Activated CD4-positive, CD25-positive, alpha-beta regulatory T cell treated with anti-CD3 and anti-CD28 coated beads, Interleukin-2, amount 50 U/mL, for 24 hours (primary cell): ENCODE results near the gene PIH1D1.
A peak's percentile ranks its signal among the peaks of the same experiment; 100 is the strongest.
"Not testable (repeated sequence)": the region's sequence is repeated elsewhere in the genome, so short reads cannot be mapped to it uniquely, and the experiment has no call there.

Experiments used
- ATAC-seq, 2 donors: fragments of 150-1000 bp; cut with Tn5 transposase; one replicate each; pipeline ENCODE4 v1.10.0; 2021; ENCODE audit warnings: mild to moderate bottlenecking in 1 of 2, moderate library complexity in 1 of 2

Gene PIH1D1

DNA sequence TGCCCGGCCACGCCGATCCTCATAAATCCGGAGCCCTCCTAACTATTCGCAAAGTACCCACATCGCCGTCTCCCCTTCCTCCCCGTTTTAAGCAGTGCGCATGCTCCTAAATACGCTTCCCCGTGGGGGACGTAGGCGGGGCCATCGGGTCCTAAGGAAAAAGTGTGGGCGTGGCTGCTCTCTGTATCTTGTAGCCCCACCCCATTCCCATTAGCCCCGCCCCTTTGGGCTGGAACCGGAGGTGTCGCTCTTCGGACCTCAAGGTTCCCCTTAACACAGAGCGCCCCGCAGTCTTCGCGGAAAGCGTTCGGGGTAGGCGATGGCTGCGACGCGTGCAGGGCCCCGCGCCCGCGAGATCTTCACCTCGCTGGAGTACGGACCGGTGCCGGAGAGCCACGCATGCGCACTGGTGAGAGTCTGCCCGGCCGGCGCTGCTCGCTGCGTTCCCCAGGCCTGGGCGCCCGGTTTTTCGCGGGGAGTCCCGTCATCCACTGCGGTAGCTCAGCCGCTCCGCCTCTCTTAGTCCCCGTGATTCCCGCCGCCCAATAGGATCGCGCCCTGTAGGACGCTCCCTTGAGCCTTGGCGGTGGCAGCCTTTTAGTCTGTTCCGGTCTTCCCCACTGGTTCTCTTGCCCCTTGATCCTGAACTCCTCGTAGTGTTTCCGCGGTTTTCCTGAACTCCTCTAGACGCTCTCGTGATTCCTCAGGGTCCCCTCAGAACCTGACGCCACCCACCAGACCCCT lies 1.6 kb upstream of the PIH1D1 start, which contains the start of gene ALDH16A1:
Gene ALDH16A1, plus strand, starts transcription at position 213 of the 744 bp plus-strand sequence. Its CDS starts 107 bp downstream, at position 320.
- peak; percentile 92 to 95 for ATAC-seq

GRCh38 chr19:49450405-49450804 lies 1.2 kb downstream of the PIH1D1 start:
- ATAC-seq, result no peak

DNA sequence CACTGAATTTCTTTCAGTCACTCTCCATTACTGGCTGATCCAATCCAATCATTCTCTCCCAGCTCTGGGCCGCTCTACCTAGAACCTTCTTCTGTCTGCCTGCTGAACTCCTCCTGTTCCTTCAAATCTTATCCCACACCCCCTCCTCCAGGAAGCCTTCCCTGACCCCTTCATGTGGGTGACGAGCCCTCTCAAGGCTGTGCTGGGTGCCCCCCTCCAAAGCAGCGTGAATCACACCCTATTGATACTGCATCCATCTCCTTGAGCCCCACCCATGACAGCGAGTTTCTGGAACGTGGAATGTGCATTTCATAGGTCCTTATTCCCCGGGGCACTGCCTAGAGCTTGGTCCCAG lies 3.2 kb downstream of the PIH1D1 start:
- no peak for ATAC-seq

GRCh38 chr19:49447485-49448431 lies 3.9 kb downstream of the PIH1D1 start:
- no peak for ATAC-seq

DNA sequence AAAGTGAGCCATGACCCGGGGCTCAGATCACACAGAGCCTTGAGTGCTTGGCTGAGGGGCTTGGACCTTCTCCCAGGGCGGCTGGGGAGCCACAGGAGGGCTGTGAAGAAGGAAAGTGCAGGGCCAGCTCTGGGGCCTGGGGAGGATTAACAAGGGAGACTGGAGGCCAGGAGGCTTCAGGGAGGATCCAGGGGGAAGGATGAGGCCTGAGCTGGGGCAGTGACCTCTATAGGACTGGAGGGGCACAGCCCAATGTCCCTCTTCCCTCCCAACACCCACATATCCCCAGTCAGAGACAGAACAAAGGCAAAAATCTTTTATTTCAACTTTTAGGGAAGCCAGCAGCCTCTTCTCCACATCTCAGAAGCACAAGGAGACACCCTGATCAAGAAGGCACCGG lies 5.6 kb downstream of the PIH1D1 start:
- no peak for ATAC-seq

DNA sequence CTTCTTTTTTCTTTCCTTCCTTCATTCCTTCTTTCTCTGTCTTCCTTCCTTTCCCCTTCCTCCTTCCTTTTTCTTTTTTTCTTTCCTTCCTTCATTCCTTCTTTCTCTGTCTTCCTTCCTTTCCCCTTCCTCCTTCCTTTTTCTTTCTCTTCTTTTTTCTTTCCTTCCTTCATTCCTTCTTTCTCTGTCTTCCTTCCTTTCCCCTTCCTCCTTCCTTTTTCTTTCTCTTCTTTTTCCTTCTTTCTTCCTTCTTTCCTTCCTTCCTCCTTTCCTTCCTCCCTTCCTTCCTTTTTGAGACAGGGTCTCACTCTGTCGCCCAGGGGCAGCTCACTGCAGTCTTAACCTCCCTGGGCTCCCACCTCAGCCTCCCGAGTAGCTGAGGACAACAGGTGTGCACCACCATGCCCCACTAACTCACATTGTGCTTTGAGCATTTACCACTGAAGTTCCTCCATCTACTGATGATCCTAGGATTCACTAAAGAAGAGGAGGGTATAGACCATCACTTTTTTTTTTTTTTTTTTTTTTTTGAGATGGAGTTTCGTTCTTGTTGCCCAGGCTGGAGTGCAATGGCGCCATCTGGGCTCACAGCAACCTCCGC lies 7.4 kb downstream of the PIH1D1 start:
- not testable (repeated sequence) for ATAC-seq

- peak; percentile 95 to 97 for ATAC-seq
These were observed 8.1 kb downstream of the PIH1D1 start for GRCh38 chr19:49443366-49444099.

- ATAC-seq, result peak; percentile 6 to 16
These were observed 8.7 kb downstream of the PIH1D1 start for GRCh38 chr19:49442771-49443365.

DNA sequence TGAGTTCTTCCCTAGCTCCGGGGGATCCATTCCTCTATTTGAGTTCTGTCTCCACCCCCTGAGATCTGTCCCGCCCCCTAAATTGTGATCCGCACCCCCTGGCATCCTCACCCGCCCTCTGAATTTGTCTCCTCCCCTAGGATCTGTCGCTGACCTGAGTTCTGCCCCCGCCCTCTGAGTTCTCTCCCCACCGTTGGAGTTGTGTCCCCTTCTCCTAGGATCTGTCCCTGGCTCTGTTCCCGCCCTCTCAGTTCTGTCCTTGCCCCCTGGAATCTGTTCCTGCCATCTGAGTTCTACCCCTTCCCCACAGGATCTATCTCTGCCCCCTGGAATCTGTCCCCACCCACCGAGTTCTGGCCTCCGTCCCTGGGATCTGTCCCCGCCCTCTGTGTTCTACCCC lies 9.3 kb downstream of the PIH1D1 start:
- no peak for ATAC-seq

DNA sequence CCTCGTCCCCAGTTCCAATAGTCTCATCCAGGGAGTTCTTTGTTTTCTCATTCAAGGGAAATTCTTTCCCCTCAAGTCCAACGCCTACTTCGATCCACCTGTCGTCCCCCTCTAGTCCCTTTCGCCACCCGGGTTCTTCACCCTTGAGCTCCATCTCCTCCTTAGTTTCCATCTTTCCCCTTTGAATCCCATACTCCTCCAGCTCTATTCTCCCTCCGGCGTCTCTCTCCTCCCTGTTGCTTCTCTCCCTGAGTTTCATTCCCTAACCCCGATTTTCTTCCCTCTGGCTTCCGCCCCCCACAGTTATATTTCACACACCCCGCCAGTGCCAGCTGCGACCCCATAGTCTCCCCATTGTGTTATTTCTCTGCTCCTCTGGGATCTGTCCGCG lies 9.7 kb downstream of the PIH1D1 start:
- no peak for ATAC-seq

DNA sequence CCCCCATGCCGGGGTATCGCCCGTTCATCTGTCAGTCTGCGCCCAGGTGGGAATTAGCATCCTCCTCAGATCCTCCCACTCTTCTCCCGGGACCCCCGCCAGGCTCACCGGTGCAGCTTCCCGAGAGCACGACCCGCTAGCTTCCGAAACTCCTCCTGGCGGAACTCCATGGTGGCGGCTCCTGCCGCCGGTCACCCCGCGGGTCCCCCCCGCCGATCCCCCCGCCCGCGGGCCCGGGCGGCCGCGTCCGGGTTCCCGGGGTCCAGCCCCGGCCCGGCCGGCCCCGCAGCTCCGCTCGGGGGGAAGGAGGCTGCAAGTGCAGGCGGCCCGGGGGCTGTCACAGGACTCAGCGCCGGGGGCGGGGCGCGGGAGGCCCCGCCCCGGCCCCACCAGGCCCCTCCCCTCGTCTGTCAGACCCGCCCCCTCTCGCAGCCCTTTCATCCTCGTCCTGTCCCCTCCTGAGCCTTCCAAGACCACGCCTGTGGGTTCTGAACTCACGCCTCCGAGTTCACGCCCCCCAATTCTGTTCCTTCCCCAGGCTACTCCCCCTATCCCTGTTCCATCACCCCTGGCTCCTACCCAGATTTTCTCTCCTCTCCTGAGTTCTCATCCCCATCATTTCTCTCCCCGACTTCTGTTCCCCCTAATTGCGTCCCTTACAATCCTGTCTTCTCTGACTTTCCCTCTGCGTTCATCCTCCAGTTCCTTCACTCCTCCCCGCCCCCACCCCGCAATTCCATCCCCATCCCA lies 10.2 kb downstream of the PIH1D1 start, which contains the start of gene SLC17A7:
Gene SLC17A7, minus strand, starts transcription at position 318 of the 750 bp plus-strand sequence. Its CDS starts 148 bp downstream, at position 170.
- no peak for ATAC-seq

DNA sequence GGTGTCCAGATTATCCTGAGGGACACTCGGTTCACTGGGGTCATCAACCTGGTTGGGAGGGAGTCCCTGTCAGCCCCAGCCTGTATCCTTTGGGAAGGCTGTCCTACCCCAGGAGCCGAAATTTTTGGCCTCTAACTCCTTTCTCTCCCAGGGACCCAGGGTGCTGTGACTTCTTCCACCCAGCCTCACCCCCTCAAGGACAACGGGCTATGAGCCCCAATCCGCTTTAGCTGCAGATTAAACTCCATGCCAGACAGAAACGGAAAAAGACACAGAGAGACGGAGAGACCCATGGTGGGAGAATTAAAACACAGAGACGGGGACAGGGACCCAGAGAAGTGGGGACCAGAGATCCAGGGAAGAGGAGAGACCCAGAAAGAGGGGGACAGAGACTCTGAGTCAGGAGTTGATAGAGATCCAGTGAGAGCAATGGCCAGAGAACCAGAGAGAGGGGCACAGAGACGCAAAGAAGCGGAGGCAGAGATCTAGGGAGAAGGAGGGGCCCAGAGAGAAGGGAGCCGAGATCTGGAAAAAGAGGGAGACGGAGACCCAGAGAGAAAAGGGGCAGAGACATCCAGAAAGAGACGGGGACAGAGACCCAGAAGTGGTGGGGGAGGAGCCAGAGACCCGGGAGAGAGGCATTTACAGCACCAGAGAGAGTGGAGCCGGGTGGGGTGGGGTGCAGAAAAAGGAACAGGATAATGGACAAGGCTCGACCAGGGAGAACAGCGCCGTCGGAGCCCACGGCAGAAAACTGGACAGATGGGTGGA lies 11.0 kb downstream of the PIH1D1 start:
- no peak for ATAC-seq

GRCh38 chr19:49439836-49440235 lies 11.8 kb downstream of the PIH1D1 start:
- ATAC-seq, result no peak

- no peak for ATAC-seq
These were observed 13.4 kb downstream of the PIH1D1 start for GRCh38 chr19:49438261-49438660.

DNA sequence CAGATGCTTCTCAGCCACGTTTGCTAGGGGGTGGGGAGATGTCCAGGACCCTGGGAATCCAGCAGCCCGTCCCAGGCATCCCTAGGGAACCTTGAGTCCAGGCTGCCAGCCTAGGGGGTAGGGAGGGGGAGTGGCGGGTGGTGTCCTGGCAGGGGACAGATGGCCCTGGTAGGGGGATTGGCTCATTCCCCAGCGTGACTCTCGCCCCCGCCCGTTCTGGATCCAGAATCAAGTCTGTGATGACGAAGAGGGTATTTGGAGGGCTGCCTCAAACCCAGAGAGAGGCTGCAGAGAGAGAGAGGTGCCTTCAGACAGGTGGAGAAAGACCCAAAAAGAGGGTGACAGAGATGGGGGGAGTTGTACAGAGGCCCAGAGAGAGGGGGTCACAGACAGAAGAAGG lies 14.4 kb downstream of the PIH1D1 start:
- no peak for ATAC-seq

DNA sequence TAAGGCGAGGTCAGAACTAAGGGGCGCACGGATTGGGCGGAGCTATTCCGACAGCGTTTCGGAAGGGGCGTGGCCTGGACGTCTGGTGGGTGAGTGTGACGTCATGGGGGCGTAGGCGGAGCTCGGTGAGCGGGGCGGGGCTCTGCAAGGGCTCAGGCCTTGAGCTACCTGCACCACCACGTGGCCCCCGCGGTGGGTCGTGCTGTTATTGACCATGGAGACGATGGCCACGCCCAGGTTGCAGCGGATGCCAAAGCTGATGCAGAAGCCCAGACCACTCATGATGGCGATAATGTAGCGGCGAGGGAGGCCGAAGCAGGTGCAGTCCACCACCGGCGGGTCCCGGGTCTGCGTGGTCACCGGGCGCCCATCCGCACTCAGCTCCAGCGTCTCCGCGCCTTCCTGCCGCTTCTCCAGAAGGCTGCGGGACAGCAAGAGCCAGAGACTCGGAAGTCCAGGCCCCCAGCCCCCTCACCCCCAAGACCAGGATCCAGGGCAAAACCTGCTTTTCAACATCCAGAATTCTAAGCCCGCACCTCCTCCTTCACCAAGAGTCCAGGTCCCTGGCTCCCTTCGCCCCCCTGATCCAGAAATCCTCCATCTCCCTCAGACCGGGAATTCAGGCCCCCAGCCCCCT lies 15.1 kb downstream of the PIH1D1 start:
- no peak for ATAC-seq

DNA sequence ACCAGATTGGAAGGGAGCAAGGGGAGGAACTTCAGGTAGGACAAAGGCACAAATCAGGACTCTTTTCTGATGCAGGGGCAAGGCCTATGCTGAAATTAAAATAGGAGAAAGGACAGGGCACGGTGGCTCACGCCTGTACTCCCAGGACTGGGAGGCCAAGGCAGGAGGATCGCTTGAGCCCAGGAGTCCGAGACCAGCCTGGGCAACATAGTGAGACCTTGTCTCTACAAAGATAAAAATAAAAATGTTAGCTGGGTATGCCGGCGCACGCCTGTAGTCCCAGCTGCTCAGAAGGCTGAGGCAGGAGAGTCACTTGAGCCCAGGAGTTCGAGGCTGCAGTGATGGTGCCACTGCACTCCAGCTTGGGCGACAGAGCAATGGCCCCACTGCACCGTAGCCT lies 15.9 kb downstream of the PIH1D1 start:
- ATAC-seq, result no peak

- ATAC-seq, result no peak
These were observed 16.6 kb downstream of the PIH1D1 start for GRCh38 chr19:49434907-49435583.

DNA sequence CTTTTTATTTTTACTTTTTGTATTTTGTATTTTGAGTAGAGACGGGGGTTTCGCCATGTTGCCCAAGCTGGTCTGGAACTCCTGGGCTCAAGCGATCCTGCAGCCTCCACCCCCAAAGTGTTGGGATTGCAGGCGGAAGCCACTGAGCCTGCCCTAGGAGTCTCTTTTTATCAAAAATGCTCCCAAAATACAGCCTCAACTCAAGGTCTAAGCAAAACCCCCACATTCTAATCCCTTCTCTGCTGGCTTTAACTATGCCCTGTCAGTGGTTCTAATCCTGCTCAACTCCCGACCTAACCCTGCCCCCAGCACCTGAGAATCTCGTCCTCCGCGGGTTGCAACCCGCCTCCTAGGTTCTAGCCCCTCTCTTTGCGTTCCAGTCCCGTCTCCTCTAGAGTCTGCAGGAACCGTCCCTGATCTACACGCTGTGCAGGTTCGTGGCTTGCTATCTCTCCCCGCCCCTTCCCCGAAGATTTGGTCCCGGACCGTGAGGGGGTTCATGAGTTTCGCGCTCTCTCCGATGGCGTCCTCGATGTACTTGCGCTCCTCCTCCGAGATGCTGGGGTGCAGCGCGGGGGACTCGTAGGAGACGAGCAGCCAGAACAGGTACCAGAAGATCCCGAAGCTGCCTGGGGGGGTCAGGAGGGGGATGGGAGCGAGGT lies 18.2 kb downstream of the PIH1D1 start:
- no peak for ATAC-seq
